Panc1 (cell line): ENCODE measurements around the gene SEMA7A.

Experiments
- CTCF ChIP-seq: fragments of 450-650 bp; IDR thresholded peaks from 2 replicates; pipeline ENCODE4 v1.5.1; 2017; ENCODE audit warnings: mild to moderate bottlenecking
- POLR2AphosphoS5 ChIP-seq: IDR thresholded peaks from 2 replicates; pipeline ENCODE4 v1.6.1; 2012; ENCODE audit warnings: mild to moderate bottlenecking, low read depth, low read length, moderate library complexity
- SIN3A ChIP-seq: IDR thresholded peaks from 2 replicates; pipeline ENCODE4 v1.6.1; 2012; ENCODE audit warnings: low read depth, mild to moderate bottlenecking, low read length, moderate library complexity, borderline replicate concordance; ENCODE audit not compliant: insufficient read depth
- TCF7L2 ChIP-seq: IDR thresholded peaks from 2 replicates; pipeline ENCODE4 v1.6.1; 2011; ENCODE audit warnings: mild to moderate bottlenecking, low read depth, low read length, inconsistent platforms

GRCh38 chr15:74383695-74384565, 49.8 kb downstream of the SEMA7A start:
- TF ChIP-seq CTCF: no peak
- no peak for TF ChIP-seq POLR2AphosphoS5
- TF ChIP-seq TCF7L2: no peak
- TF ChIP-seq SIN3A: no peak
